ENCODE measurements around the gene NPPC. TPM values are rescaled to one million over a fixed set of nuclear protein-coding genes. Genes with fewer than 3 reads are reported as not detected.

NPPC gene
- total RNA-seq, 2 experiments from 2014 or later = not detected

GRCh38 chr2:231924889-231925275 is 1.3 kb downstream of the NPPC start:
- H2AFZ ChIP-seq (ENCODE audit: low read length) = no peak overlapping the region
- no peaks in the 10 kb centered on the region for H3K9me2 ChIP-seq (ENCODE audit: insufficient read depth, low read length)
- intact Hi-C loops (cut with micrococcal nuclease; ENCODE audit: unreplicated experiment) = loop anchor here (1.0 kb wide), 1 partner anchor 217 kb away; no protein-coding TSS in a partner anchor
- H3K4me3 ChIP-seq (ENCODE audit: low read depth, low read length, poor library complexity, severe bottlenecking) = no peak overlapping the region
- TF ChIP-seq CTCF (conservative IDR thresholded peaks at IDR 0.05; ENCODE audit: low read length) (no peak), EZH2phosphoT487 (IDR thresholded peaks at IDR 0.05; ENCODE audit: borderline replicate concordance, low read depth, low read length) (no peak)
- H4K20me1 ChIP-seq (ENCODE audit: insufficient read depth, low read length) = no peaks in the 10 kb centered on the region
- H3K36me3 ChIP-seq (ENCODE audit: insufficient read depth, low read length) = no peaks in the 10 kb centered on the region
- H3K27ac ChIP-seq (ENCODE audit: low read depth, low read length, poor library complexity, severe bottlenecking) = no peak overlapping the region
- POLR2A ChIA-PET = no interaction called here
- no peak for DNase-seq (ENCODE audit: low spot score)
- no peaks in the 10 kb centered on the region for H3K4me1 ChIP-seq (ENCODE audit: insufficient read depth, low read length, poor library complexity, severe bottlenecking)
- no TSS peak for BruUV-seq (replicated peaks)
- H3K79me2 ChIP-seq (ENCODE audit: insufficient read depth, low read depth, low read length) = no peaks in the 10 kb centered on the region
- no peaks in the 10 kb centered on the region for H3K9me3 ChIP-seq (ENCODE audit: low read length)
- CTCF ChIA-PET (ENCODE audit: unreplicated experiment) = no interaction called here
- no peak overlapping the region for H3K4me2 ChIP-seq (ENCODE audit: low read length)

- no peaks in the 10 kb centered on the region for H3K9me3 ChIP-seq (ENCODE audit: low read length)
- no peaks in the 10 kb centered on the region for H4K20me1 ChIP-seq (ENCODE audit: insufficient read depth, low read length)
- H3K4me3 ChIP-seq (ENCODE audit: low read depth, low read length, poor library complexity, severe bottlenecking) = no peak overlapping the region
- no peaks in the 10 kb centered on the region for H3K36me3 ChIP-seq (ENCODE audit: insufficient read depth, low read length)
- ChIA-PET CTCF (ENCODE audit: unreplicated experiment) (no interaction called here), POLR2A (interaction anchor here (0.7 kb wide), 1 partner anchor 92 kb away, joined by 3 read pairs; no protein-coding TSS in a partner anchor)
- no peaks in the 10 kb centered on the region for H3K9me2 ChIP-seq (ENCODE audit: insufficient read depth, low read length)
- no peak overlapping the region for H2AFZ ChIP-seq (ENCODE audit: low read length)
- BruUV-seq (replicated peaks) = no TSS peak
- no peaks in the 10 kb centered on the region for H3K79me2 ChIP-seq (ENCODE audit: insufficient read depth, low read depth, low read length)
- DNase-seq (ENCODE audit: low spot score) = no peak
- intact Hi-C loops (cut with micrococcal nuclease; ENCODE audit: unreplicated experiment) = no loop called here
- H3K4me2 ChIP-seq (ENCODE audit: low read length) = no peak overlapping the region
- no peaks in the 10 kb centered on the region for H3K4me1 ChIP-seq (ENCODE audit: insufficient read depth, low read length, poor library complexity, severe bottlenecking)
- no peak overlapping the region for H3K27ac ChIP-seq (ENCODE audit: low read depth, low read length, poor library complexity, severe bottlenecking)
- TF ChIP-seq EZH2phosphoT487 (IDR thresholded peaks at IDR 0.05; ENCODE audit: borderline replicate concordance, low read depth, low read length) (no peak), CTCF (conservative IDR thresholded peaks at IDR 0.05; ENCODE audit: low read length) (no peak)
Observed at GRCh38 chr2:231923951-231924888, 2.0 kb downstream of the NPPC start.

GRCh38 chr2:231923010-231923344 is 3.2 kb downstream of the NPPC start:
- Histone ChIP-seq H3K27ac (ENCODE audit: low read depth, low read length, poor library complexity, severe bottlenecking) (no peak overlapping the region), H3K9me2 (ENCODE audit: insufficient read depth, low read length) (no peaks in the 10 kb centered on the region), H4K20me1 (ENCODE audit: insufficient read depth, low read length) (no peaks in the 10 kb centered on the region), H3K79me2 (ENCODE audit: insufficient read depth, low read depth, low read length) (no peaks in the 10 kb centered on the region), H3K4me2 (ENCODE audit: low read length) (no peak overlapping the region), H3K36me3 (ENCODE audit: insufficient read depth, low read length) (no peaks in the 10 kb centered on the region), H2AFZ (ENCODE audit: low read length) (no peak overlapping the region), H3K9me3 (ENCODE audit: low read length) (no peaks in the 10 kb centered on the region), H3K4me1 (ENCODE audit: insufficient read depth, low read length, poor library complexity, severe bottlenecking) (no peaks in the 10 kb centered on the region), H3K4me3 (ENCODE audit: low read depth, low read length, poor library complexity, severe bottlenecking) (no peak overlapping the region)
- ChIA-PET POLR2A (interaction anchor here (1.2 kb wide), 1 partner anchor 12 kb away, joined by 3 read pairs; no protein-coding TSS in a partner anchor), CTCF (ENCODE audit: unreplicated experiment) (no interaction called here)
- intact Hi-C loops (cut with micrococcal nuclease; ENCODE audit: unreplicated experiment) = no loop called here
- no peak for DNase-seq (ENCODE audit: low spot score)
- no peak for TF ChIP-seq EZH2phosphoT487 (IDR thresholded peaks at IDR 0.05; ENCODE audit: borderline replicate concordance, low read depth, low read length)
- TF ChIP-seq CTCF (conservative IDR thresholded peaks at IDR 0.05; ENCODE audit: low read length) = no peak
- BruUV-seq (replicated peaks) = no TSS peak

All from OCI-LY7 (cell line).